ENCODE measurements around the gene SPATS2.

SPATS2 gene

DNA sequence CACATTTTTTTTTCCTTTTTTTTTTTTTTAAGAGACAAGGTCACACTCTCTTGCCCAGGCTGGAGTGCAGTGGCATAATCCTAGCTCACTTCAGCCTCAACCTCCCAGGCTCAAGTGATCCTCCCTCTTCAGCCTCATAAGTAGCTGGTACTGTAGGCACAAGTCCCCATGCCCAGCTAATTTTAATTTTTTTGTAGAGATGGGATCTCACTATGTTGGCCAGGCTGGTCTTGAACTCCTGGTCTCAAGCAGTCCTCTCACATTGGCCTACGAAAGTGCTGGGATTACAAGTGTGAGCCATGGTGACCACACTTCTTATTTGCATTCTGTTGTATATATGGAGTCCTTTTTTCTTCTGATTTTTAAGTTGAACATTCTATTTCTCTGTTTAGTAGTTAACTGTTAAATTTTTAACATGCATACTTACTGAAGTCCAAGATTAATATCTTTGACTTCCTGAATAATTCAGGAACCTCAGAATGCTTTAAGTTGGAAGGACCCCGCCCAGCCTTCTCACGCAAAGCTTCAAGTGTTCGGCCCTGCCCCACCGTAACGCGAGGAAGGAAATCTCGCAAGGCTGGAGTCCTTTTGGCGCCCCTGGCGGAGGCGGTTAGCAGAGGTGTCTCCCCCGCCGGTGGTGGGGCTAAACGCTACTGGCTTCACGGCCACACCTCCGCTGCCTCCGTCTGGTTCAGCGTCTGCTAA lies 21.6 kb downstream of the SPATS2 start:
- H3K4me3 ChIP-seq (ENCODE audit: low read depth, low read length), result no peak overlapping the region
- CTCF ChIA-PET, result interaction anchor here (1.7 to 2.4 kb wide), 2 partner anchors 12 to 41 kb away, joined by 4 to 6 read pairs; no protein-coding TSS in a partner anchor
- DNase-seq (ENCODE audit: low read depth, low spot score), result no peak
- TF ChIP-seq, protein P1, sequence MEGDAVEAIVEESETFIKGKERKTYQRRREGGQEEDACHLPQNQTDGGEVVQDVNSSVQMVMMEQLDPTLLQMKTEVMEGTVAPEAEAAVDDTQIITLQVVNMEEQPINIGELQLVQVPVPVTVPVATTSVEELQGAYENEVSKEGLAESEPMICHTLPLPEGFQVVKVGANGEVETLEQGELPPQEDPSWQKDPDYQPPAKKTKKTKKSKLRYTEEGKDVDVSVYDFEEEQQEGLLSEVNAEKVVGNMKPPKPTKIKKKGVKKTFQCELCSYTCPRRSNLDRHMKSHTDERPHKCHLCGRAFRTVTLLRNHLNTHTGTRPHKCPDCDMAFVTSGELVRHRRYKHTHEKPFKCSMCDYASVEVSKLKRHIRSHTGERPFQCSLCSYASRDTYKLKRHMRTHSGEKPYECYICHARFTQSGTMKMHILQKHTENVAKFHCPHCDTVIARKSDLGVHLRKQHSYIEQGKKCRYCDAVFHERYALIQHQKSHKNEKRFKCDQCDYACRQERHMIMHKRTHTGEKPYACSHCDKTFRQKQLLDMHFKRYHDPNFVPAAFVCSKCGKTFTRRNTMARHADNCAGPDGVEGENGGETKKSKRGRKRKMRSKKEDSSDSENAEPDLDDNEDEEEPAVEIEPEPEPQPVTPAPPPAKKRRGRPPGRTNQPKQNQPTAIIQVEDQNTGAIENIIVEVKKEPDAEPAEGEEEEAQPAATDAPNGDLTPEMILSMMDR (IDR thresholded peaks at IDR 0.05; ENCODE audit: insufficient read depth, low read length, missing control alignments), result no peak
- POLR2A ChIA-PET, result no interaction called here

DNA sequence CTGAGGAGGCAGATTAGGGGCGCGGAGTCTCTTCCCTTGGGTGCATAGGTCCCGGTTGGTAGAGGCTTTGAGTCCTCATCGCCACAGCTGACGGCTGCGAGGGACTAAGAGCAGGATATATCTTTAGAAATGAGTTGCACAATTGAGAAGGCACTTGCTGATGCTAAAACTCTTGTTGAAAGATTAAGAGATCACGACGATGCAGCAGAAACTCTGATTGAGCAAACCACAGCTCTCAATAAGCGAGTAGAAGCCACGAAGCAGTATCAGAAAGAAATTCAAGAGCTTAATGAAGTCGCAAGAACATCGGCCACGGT lies 22.1 kb downstream of the SPATS2 start:
- no peak overlapping the region for H3K4me3 ChIP-seq (ENCODE audit: low read depth, low read length)
- DNase-seq (ENCODE audit: low read depth, low spot score), result no peak
- ChIA-PET POLR2A (no interaction called here), CTCF (interaction anchor here (1.5 to 2.4 kb wide), 3 partner anchors 12 to 42 kb away, joined by 3 to 6 read pairs (median 4); no protein-coding TSS in a partner anchor)
- TF ChIP-seq, protein P1 (IDR thresholded peaks at IDR 0.05; ENCODE audit: insufficient read depth, low read length, missing control alignments), result no peak

DNA sequence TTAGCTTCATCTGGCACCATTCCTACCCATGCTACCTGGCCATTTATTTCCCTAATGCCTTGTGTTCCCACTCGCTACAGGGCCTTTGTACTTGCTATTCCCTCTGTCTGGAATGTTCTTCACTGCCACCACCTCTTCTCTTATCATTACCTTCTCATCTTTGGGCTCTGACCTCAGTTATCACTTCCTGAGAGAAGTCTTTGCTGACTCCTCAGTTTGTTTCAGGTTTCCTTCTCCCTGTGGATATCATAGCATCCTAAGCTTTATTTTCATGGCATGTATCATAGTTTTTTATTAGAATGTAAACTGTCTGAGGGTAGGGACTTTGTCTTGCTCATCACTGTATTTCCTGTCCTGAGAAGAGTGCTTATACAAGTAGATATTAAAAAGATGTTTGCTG lies 29.7 kb downstream of the SPATS2 start:
- DNase-seq (ENCODE audit: low read depth, low spot score), result no peak
- CTCF ChIA-PET, result interaction anchor here (1.0 to 3.5 kb wide), 3 partner anchors 9 to 61 kb away, joined by 3 to 12 read pairs (median 5); no protein-coding TSS in a partner anchor
- POLR2A ChIA-PET, result interaction anchor here (0.7 kb wide), 1 partner anchor 29 kb away, joined by 4 read pairs; no protein-coding TSS in a partner anchor
- TF ChIP-seq, protein P1 (IDR thresholded peaks at IDR 0.05; ENCODE audit: insufficient read depth, low read length, missing control alignments), result no peak
- no peak overlapping the region for H3K4me3 ChIP-seq (ENCODE audit: low read depth, low read length)

DNA sequence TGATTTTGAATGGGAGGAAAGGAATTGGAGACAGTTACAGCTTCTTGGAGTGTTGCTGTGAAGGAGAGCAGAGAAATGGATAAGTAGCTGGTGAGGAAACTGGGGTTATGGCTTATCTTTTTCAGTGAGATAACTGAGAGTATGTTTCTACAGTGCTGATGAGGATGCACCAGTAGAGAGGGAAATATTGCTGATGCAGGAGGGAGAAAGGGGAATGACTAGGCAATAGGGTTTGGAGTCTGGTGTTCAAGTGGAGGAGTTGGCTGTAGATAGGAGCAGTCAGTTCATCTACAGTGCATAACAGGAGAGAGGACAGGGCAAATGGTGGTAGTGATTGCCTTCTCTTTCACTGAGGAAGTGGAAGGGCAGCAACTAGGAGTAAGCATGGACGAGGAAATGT lies 33.0 kb downstream of the SPATS2 start:
- POLR2A ChIA-PET, result no interaction called here
- no peak for DNase-seq (ENCODE audit: low read depth, low spot score)
- TF ChIP-seq, protein P1 (IDR thresholded peaks at IDR 0.05; ENCODE audit: insufficient read depth, low read length, missing control alignments), result no peak
- H3K4me3 ChIP-seq (ENCODE audit: low read depth, low read length), result no peak overlapping the region
- CTCF ChIA-PET, result interaction anchor here (1.2 to 1.3 kb wide), 2 partner anchors 42 to 57 kb away, joined by 3 to 5 read pairs; no protein-coding TSS in a partner anchor

DNA sequence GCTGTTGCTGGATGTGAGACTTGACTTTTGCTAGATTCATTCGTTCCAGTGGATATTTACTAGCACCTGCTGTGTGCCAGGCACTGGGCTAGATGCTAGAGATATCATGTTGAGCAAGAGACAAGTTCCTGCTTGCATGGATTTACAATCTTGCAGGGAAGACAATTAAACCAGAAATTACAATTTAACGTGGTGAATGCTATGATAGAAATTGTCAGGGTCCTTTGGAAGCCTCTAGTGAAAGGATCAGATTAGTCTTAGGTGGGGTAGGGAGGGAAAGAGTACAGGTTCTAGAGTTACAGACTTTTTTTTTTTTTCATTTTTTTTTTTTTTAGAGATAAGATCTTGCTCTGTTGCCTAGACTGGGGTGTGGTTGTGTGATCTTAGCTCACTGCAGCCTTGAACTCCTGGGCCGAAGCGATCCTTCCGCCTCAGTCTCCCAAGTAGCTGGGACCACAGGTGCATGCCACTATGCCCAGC lies 36.7 kb downstream of the SPATS2 start:
- TF ChIP-seq, protein P1 (IDR thresholded peaks at IDR 0.05; ENCODE audit: insufficient read depth, low read length, missing control alignments), result no peak
- no peak for DNase-seq (ENCODE audit: low read depth, low spot score)
- ChIA-PET CTCF (interaction anchor here (0.6 to 2.3 kb wide), 3 partner anchors 14 to 34 kb away, joined by 3 to 5 read pairs (median 3); no protein-coding TSS in a partner anchor), POLR2A (no interaction called here)
- no peak overlapping the region for H3K4me3 ChIP-seq (ENCODE audit: low read depth, low read length)

DNA sequence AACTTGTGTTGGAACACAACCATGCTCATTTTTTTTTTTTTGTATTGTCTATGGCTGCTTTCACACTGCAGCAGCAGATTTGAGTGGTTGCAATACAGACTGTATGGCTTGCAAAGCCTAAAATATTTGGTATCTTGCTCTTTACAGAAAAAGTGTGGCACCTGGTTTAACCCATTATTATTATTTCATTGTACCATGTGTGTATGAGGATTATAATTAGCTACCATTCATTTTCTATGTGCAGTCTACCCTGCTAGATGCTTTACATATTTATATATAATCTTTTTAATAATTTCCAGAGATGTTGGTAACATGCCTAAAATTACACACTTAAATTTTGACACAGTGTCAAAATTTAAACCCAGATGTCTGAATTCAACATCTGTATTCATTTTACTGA lies 37.7 kb downstream of the SPATS2 start:
- POLR2A ChIA-PET, result no interaction called here
- TF ChIP-seq, protein P1 (IDR thresholded peaks at IDR 0.05; ENCODE audit: insufficient read depth, low read length, missing control alignments), result no peak
- CTCF ChIA-PET, result interaction anchor here (0.6 to 2.3 kb wide), 5 partner anchors 9 to 87 kb away, joined by 3 to 8 read pairs (median 5); no protein-coding TSS in a partner anchor
- no peak overlapping the region for H3K4me3 ChIP-seq (ENCODE audit: low read depth, low read length)
- no peak for DNase-seq (ENCODE audit: low read depth, low spot score)

Measured in AG04449 (cell line).